ENCODE measurements around the gene GRHL1.

The GRHL1 gene

GRCh38 chr2:10047616-10048500, 96.4 kb downstream of the GRHL1 start:
- DNase-seq: no peak

- peak; percentile 54 for DNase-seq
Observed at GRCh38 chr2:10048501-10049171, 97.1 kb downstream of the GRHL1 start.
